ENCODE measurements around the gene SMS.
"Not testable (repeated sequence)": the region's sequence is repeated elsewhere in the genome, so short reads cannot be mapped to it uniquely, and the experiment has no call there.

SMS gene

DNA sequence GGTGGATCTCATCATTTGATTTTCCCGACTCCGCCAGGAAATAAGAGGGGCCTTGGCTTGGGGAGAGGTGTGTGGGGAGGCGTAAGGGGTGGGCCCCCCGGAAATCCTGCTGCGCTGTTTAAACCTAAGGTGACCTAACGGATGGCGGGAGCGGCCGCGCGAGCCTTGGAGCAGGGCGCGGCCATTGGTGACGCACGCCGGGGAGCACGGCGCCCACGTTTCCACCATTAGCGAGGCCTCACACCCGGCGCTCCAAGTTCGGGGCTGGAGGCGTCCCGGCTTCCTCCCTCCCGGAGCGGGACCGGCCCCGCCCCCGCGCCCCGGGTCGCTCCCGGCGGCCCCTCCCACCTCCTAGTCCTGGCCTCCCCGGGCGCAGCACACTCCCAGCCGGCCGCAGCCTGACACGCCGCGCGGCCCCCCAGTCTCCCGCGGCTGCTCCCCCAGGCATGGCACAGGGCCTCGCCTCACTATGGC lies at the start of gene SMS:
SMS (plus strand) TSS at position 354 of the 474 bp plus-strand sequence; CDS start at position 470, 116 bp downstream.
- peak; percentile 59 to 70 for DNase-seq

DNA sequence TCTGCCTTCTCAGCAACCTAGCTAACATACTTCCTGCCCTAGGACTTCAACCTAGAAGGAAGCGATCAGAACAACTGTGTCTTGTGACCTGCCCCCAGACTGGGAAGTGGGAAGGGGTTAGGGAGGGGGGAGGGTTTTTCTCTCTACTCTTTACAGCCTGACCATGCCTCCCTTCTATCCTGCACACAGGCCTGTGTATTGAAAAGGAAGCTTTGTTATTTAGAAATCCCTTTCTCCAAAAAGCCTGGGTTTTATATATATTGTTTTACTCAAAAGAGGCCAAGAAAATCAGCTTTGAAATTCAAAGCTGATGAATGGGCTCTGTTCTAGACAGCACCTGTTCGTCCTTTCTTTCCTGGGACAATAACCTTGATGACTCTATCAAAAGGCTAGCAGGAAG lies 35.2 kb upstream of the SMS start:
- no peak for DNase-seq

GRCh38 chrX:21905953-21906352 lies 34.6 kb upstream of the SMS start:
- DNase-seq, result no peak

- no peak for DNase-seq
Measured at GRCh38 chrX:21907260-21907659, 33.2 kb upstream of the SMS start.

- no peak for DNase-seq
Measured at GRCh38 chrX:21911481-21911880, 29.0 kb upstream of the SMS start.

DNA sequence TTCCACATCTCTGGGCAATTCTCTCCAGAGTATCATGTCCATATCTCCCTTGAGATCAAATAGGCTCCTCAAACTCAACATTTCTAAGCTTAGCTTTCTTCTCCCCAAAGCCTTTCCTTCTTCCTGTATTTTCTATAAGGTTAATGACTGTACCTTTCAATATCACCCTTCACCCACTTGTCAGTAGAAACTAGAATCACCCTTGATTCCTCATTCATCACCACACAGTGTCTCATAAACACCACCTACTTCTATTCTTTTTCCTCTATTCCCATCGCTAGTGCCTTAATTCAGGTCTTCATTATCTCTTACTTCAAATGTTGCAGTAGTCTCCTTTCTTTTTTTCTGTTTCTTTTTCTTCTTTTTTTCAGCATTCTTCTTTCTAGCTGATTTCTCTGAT lies 28.3 kb upstream of the SMS start:
- DNase-seq, result no peak

DNA sequence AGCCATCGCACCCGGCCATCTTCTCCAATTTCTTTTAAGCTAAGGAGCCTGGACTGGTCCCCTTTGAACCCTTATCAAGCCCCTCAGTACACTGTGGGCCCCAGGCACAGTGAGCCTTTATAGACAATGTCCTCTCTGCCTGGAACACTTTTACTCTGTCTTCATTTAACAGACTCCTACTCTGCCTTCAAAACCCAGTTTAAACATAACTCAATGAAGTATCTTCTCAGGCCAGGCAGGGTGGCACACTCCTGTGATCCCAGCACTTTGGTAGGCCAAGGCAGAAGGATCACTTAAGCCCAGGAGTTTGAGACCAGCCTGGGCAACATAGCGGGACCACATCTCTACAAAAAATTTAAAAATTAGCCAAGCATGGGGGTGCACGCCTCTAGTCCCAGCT lies 27.5 kb upstream of the SMS start:
- DNase-seq, result no peak

DNA sequence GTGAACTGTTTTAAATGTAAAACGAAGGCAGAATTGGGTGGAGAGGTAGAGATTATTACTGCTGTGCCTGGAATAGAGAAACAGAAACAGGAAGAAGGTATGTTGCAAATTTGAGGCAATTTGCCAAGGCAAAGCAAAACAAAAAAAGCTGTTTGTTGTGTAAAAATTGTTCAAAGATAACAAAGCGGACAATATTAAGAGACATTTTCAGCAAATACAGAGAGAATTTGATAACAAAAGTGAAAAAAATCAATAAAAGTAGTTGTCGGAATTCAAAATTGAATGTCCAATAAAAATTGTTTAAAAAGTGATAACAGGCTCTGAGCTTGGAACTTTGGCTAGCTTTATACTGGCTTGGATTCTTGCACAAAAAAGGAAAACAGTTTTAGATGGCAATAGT lies 14.4 kb upstream of the SMS start:
- no peak for DNase-seq

GRCh38 chrX:21926527-21927278 lies 13.8 kb upstream of the SMS start:
- no peak for DNase-seq

DNA sequence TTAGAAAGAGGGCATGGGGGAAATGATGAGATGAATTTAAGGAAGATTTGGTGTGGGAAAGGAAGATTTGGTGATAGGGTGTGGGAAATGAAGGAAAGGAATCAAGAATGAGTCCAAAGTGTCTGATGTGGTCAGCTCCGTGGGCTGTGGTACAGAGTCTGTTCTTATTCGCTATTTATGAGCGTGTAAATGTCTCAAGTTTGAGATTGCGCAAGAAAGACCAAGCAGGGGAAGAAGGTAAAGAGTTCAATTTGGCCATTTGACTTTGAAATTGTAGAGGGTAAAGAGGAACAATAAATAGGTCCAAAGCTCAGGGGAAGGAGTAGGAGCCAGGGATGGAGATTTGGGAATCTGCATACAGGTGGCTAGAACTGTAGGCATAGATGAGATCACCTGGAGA lies 11.3 kb upstream of the SMS start:
- DNase-seq, result no peak

- no peak for DNase-seq
Measured at GRCh38 chrX:21930986-21931385, 9.5 kb upstream of the SMS start.

- DNase-seq, result no peak
Measured at GRCh38 chrX:21932292-21933002, 8.1 kb upstream of the SMS start.

DNA sequence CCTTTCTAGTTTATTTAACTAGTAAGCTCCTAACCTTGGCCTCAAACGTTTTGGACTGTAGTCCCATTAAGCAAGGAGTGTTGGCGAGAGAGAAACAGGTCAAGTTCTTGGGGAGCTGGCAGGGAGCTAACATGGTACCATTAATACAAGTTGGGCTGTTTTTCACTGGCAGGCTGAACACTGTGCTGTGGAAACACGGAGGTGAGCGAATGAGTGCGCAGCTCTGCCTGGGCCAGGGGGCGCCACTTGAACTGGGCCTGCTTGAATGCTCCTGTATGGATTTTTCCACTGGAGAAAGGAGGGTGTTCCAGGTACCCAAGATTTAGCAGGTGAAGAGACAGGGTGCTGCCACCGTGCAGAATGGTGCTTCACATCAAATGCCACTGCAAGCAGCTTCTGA lies 7.4 kb upstream of the SMS start:
- DNase-seq, result no peak

GRCh38 chrX:21934414-21934813 lies 6.1 kb upstream of the SMS start:
- no peak for DNase-seq

- no peak for DNase-seq
Measured at GRCh38 chrX:21939906-21940305, 603 bp upstream of the SMS start.

DNA sequence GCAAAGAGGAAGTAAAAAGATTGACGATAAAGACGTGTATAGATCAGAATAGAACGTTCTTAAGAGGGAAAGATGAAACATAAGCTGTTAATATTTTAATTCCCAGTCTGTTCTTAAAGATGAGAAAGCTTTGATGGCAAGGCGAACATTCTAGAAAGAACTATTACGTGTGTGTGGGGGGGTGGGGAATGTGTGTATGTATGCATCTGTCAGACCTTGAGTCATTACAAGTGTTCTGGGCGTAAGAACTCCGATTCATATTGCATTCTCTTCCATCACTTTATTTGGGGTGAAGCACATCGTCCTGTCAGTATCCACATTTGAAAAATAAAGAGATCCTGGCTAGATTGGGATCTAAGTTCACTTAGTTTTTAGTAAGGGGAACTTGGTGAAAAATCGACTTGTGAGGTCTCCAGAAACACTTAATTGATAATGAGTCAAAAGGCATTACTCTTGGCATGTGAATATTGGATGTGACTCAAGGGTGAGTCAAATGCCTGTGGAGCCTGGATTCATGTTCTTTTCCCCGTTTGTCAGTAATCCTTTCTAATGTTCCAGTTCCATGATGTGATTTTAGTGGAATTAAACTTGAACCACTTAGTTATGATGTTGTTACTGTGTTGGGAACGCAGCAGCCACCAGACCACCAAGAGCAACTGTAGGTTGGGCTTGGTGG lies 3.1 kb downstream of the SMS start:
- no peak for DNase-seq

GRCh38 chrX:21944136-21944615 lies 3.7 kb downstream of the SMS start:
- no peak for DNase-seq

- DNase-seq, result no peak
Measured at GRCh38 chrX:21946925-21947641, 6.6 kb downstream of the SMS start.

DNA sequence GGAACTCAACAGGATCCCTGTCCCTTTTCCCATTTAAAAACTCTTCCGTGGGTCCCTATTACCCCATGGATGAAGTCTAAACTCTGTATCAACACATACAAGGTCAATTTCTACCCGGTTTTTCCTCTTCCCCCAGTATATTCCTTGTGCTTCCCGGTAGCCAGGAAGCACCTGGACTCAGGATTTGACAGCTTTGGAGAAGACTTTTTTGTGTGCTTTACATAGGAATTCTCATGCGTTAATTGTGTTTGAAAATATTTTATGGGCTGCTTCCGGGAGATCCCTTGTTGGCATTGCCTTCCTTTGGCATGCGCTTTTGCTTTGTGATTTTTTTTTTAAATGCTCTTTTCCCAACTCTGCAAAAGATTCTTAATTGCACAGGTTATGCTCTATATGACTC lies 7.2 kb downstream of the SMS start:
- DNase-seq, result no peak

DNA sequence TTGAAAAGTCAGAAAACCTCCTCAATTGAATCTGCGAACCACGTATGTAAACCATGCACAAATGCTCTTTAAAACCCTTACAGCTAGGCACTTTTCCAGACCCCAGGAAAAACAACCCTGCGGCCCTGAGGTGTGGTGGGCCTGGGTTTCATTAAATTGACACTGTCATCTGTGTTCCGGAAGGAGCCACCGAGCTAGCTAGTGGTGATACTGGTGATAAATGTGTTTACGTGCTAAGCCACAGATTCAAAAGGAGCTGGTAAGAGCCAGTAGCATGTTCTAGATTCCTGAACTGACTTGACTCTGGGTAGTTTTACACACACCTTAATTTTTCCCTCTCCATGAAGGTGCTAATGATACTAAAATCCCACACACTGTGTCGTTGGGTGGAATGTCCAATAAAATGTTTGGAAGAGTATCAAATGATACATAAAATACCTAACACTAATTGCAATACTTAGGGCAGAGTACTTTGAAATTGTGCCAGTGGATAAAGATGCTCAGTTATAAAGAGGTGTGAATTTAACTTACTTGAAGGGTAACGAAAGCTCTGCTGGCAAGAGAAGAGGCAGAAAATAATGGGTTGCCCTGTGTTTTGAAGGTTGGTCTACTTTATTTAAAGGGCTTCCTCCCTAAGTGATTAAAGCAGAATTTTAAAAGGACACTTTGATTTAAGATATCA lies 8.5 kb downstream of the SMS start:
- no peak for DNase-seq

DNA sequence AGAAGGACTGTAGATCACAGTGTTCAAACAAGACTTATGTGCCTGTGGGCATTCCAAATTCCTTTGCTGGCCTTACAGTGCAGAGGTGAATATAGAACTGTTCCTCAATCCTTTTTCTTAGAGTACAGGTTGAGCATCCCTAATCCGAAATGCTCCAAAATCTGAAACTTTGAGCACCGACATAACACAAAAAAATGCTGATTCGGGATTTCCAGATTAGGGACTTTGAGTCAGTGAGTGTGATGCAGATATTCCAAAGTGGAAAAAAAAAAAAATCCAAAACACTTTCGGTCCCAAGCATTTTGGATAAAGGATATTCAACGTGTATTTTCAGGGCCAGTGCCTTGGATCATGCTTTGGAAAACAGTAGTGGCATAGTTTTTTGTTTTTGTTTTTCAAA lies 9.2 kb downstream of the SMS start:
- DNase-seq, result no peak

GRCh38 chrX:21950557-21950956 lies 10.0 kb downstream of the SMS start:
- DNase-seq, result not testable (repeated sequence)
